Amniotic stem cell (primary cell): ENCODE data around the gene PRKCA.
"Not testable (repeated sequence)": the region's sequence is repeated elsewhere in the genome, so short reads cannot be mapped to it uniquely, and the experiment has no call there.

ENCODE experiments used
- DNase-seq: peaks from one replicate; lab custom pipeline; 2025; lab: John Stamatoyannopoulos, UW

Gene PRKCA

GRCh38 chr17:66326476-66327047, 24.1 kb downstream of the PRKCA start:
- no peak for DNase-seq

DNA sequence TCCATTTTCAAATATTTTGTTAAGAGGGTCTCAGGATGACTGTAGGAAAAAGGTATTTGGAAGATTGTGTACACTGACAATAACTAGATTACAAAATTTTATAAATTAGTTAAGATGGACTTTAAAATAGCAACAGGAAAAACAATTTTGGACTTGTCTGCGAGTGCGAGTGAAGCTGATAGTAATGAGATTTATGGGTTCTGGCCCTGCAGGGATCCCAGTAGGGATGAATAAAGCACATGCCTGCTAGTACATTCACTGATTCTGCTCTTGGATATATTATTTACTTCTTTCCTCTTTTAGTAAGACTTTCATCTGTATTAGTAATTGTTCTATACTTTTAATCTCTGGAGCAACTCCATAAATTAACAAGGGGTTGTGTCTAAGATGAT, 28.2 kb downstream of the PRKCA start:
- DNase-seq, result no peak

GRCh38 chr17:66331038-66331816, 28.8 kb downstream of the PRKCA start:
- no peak for DNase-seq

- no peak for DNase-seq
Observed at GRCh38 chr17:66335797-66336196, 33.4 kb downstream of the PRKCA start.

DNA sequence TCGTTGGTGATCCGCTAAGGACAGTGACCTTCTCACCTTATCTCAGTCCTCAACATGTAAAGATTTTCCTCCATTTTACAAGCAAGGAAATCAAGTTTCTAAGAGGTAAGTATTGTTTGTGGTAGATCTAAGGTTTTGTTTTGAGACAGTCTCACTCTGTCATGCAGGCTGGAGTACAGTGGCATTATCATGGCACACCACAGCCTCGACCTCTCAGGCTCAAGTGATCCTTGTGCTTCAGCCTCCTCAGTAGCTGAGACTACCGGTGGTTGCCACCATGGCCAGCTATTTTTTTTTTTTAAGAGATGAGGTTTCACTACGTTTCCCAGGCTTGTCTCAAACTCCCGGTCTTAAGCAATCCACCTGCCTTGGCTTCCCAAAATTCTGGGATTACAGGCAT, 34.9 kb downstream of the PRKCA start:
- no peak for DNase-seq

- no peak for DNase-seq
Observed at GRCh38 chr17:66337866-66338485, 35.6 kb downstream of the PRKCA start.

GRCh38 chr17:66338937-66339336, 36.5 kb downstream of the PRKCA start:
- DNase-seq, result no peak

DNA sequence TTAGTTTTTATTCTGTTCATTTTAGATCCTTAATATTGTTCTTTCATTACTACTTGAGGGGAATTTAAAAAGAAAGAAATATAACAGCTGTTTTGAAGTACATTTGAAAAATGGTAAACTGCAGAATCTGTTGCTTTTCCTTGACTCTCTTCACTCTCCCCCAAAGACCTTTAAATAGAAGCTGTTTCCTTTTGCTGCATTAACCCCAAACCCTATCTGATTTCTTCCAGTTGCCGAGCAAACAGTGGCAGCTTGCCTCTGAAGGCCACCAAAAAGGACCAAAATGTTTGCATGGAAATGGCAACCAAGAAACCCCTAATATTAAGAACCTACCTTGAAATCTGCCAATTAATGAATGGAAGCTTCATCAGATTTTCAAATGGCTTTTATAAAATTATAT, 37.1 kb downstream of the PRKCA start:
- DNase-seq, result no peak

DNA sequence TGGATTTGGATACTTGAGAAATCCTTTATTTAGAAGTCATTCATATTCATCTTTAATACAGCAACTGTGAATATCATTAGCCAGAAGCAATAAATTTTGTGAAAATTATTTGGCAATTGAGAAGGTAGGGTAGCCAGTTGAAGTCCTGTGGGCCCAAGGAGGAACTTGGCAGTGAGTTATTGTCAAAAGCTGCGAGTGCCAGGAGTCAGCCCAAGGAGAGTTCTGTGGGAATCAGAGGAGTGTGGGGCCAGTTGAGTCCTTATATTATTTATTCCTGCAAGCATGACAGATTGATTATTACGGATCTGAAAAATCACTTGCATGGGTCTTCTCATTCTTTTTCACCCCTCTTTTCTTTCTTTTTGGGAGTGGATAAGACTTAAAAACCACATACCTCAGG, 38.3 kb downstream of the PRKCA start:
- no peak for DNase-seq

GRCh38 chr17:66341462-66341861, 39.0 kb downstream of the PRKCA start:
- no peak for DNase-seq

GRCh38 chr17:66342263-66342662, 39.9 kb downstream of the PRKCA start:
- DNase-seq, result not testable (repeated sequence)

DNA sequence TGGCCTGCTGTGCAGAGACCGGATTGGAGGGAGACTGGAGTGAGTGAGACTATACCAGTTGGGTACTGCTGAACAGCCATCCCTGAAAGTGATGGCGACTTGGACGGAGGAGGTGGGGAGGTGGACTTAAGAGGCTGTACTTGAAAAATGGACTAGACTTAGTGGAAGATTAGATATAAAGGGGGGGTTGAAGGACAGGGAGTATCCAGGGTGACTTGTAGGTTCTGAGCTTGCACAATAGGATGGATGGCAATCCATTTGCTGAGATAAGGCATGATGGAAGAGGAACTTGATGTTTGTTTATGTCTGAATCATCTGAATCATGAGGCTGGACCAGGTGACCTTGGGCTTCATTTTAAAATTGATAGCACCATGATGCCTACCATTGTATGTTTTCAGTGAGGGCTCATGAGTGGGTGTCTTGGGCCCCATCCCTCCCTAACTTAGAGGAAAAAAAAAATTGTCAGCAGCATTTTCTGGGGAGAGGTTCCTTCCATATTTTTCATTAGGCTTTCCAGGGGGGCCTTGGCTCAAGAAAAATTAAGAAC, 41.2 kb downstream of the PRKCA start:
- DNase-seq, result no peak

DNA sequence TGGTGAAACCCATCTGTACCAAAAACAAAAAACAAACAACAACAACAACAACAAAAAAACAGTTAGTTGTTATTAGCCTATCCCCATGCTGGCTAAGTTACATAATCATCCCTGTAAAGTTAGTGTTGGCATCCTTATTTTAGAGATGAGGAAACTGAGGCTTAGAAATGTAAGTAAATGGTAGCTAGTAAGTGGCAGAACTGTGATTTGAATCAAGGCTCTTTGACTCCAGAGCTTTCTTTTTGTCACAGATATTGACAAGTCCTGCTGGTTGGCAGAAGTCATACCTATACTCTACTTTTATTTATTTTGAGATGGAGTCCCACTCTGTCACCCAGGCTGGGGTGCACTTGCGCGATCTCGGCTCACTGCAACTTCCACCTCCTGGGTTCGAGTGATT, 42.1 kb downstream of the PRKCA start:
- DNase-seq, result no peak

GRCh38 chr17:66345264-66345663, 42.9 kb downstream of the PRKCA start:
- no peak for DNase-seq

GRCh38 chr17:66345949-66346638, 43.7 kb downstream of the PRKCA start:
- DNase-seq, result not testable (repeated sequence)

DNA sequence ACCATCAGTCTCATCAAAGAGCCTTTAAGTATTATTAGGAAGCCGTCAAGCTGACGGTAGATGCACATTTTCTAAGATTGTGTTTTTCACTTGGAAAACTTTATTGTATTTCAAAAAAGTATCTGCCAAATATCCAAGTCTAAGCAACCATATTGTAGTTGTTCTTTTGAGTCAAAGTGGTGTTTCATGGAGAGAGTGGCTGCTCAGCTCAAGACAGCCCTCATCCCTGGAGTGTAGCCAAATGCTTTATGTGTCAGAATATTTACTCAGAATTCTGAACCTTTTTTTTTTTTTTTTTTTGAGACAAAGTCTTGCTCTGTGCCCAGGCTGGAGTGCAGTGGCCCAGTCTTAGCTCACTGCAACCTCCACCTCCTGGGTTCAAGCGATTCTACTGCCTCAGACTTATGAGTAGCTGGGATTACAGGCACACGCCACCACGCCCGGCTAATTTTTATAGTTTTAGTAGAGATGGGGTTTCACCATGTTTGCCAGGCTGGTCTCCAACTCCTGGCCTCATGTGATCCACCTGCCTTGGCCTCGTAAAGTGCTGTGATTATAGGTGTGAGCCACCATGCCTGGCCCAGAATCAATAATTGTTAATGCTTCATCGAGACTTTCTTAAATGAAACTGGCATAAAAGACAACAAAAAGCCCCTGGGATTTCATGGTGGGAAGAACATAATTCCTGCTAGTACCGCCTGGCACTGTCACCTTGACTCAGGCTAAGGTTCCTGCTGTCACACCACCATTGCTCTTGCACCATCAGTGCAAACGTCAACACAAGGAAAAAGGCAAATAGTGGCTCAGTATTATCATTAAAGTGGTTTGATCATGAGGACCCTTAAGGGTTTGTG, 45.5 kb downstream of the PRKCA start:
- no peak for DNase-seq

- no peak for DNase-seq
Observed at GRCh38 chr17:66348584-66349165, 46.3 kb downstream of the PRKCA start.

- DNase-seq, result no peak
Observed at GRCh38 chr17:66349521-66350254, 47.3 kb downstream of the PRKCA start.

GRCh38 chr17:66350576-66350975, 48.2 kb downstream of the PRKCA start:
- DNase-seq, result not testable (repeated sequence)

DNA sequence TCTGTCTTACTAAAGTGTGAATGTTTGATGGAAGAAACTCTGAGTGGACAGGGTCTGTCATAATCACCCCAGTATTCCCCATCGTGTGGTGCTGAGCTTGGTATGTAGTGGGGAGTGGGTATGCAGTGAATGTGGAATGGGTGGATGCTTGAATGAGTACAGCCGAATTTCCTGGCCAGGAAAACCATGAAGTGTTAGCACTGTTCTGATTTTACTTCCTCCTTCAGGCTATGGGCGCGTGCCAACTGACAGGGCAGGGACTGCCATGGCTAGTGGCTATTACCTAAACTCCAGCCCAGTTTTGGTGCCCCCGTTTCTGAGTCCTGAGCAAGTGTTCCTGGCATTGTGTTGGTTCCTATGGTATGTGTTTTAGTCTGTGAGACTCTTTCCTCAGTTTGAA, 48.6 kb downstream of the PRKCA start:
- no peak for DNase-seq

- no peak for DNase-seq
Observed at GRCh38 chr17:66351701-66352100, 49.3 kb downstream of the PRKCA start.
